HG03039 (cell line): ENCODE data around the gene LRBA.

Experiments
- ATAC-seq: cut with Tn5 transposase; IDR thresholded peaks from one replicate; pipeline ENCODE4 v1.9.1; 2021; ENCODE audit warnings: mild to moderate bottlenecking, moderate library complexity; ENCODE audit not compliant: unreplicated experiment

LRBA gene

DNA sequence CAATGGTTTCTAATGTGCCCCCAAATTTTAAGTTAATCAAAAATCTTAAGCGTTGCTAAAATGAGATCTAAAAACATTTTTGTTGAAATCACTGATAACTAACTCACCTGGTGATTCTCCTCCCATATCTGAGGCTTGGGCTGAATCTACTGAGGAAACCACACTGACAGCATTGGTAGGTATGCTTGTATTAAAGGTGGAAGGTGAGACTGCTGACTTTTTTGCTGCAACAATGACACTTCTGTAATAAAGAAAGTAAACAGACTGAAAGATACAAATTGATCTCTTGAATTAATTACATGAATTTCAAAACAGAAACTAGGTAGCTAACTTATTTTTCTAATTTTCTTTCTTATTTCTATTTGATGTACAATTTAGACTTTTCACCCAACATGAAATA, 198.1 kb downstream of the LRBA start:
- ATAC-seq: no peak

- ATAC-seq: no peak
These were observed 198.6 kb downstream of the LRBA start for GRCh38 chr4:150816491-150816890.

DNA sequence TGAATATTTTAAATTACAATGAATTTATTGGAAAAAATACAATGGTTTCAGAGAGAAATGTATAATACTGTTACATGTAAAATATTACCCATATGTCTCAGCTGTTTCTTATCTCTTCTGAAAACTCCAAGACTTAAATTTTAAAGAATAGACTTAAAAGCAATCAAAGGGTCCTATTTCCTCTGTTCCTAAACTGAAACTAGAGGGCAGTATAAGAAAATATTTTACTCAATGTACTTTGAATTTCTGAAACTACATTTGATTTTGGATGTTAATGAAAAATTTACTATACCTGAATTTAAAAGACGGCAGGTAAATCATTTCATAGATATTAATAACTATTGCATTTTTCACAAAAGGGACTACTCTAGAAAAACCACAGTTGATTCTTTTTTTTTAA, 200.2 kb downstream of the LRBA start:
- no peak for ATAC-seq

GRCh38 chr4:150805183-150806025, 209.7 kb downstream of the LRBA start:
- ATAC-seq: no peak

- ATAC-seq: no peak
These were observed 213.3 kb downstream of the LRBA start for GRCh38 chr4:150801833-150802232.

DNA sequence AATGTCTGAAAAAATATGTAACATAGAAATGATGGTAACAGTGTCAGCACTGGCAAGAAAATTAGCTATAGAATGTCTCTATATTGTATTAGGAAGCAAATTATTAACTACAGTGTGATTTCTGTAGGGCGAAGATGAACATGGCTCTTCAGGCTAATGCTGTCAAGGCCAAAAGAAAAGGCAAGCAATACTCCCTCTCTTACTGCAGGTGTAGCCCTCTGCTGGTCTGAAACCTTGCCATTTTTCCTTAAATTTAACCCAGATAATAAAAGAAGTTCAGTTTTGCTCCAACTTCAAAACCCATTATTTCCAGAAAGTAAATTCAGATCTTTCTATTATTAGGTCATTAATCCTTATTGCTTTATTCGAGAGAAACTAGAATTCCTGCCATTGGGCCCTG, 215.9 kb downstream of the LRBA start:
- ATAC-seq: no peak

DNA sequence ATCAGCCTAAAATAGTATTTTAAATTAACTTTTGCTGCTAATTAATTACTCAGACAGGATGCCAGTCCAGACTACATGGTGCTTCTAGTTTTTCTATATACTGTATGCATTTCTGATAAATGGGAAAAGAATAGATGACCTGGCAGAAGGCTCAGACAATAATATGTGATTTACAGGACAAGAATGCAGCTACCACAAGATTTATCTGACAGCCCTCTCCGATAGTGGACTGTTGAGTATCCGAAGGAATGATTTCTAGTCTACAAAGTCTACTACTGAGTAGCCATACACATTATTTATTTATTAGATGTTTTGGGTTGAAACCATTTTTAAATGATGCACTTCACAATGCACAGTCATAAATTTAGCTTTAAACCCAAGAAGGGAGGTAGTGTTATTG, 220.4 kb downstream of the LRBA start:
- ATAC-seq: no peak

DNA sequence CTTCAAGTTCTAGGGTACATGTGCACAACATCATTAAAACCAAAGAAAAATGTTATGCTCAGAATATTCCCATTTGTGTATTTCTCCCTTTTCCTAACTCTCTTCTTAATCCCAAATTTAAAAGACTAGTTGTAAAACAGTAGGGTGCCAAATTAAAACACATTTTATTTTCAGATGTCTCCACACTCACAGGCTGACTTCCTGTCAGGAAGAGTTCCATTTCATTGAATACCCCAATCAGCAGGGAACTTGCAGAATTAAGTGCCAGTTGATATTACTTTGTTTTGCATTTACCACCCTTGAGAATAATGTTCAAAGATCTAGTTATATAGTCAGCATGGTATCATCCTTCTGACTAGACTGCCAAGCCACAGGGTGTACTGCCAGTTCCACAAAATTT, 225.2 kb downstream of the LRBA start:
- no peak for ATAC-seq

- no peak for ATAC-seq
These were observed 230.1 kb downstream of the LRBA start for GRCh38 chr4:150784939-150785338.

GRCh38 chr4:150784305-150784704, 230.8 kb downstream of the LRBA start:
- ATAC-seq: no peak

DNA sequence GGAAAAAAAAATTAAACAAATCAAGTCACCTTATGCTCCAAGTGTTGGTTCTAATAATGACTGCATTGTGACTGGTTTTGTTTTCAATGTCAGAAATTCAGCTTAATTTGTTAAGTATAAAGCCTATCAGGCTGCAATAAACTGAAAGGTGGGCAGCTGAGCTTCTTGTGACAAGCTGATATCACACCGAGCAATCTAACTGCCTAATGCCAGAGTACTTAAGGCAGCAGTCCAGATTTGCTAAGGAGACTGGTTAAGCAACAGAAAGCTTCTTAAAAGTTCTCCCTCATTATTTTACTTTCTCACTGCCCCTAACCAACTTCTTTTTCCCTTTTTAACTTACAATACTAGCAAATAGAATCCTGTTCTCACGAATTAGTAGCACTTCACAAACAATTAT, 232.2 kb downstream of the LRBA start:
- no peak for ATAC-seq

- no peak for ATAC-seq
These were observed 232.8 kb downstream of the LRBA start for GRCh38 chr4:150782311-150782710.

GRCh38 chr4:150781191-150781590, 233.9 kb downstream of the LRBA start:
- no peak for ATAC-seq

GRCh38 chr4:150779707-150780106, 235.4 kb downstream of the LRBA start:
- ATAC-seq: no peak

GRCh38 chr4:150773729-150774449, 241.2 kb downstream of the LRBA start:
- ATAC-seq: no peak

DNA sequence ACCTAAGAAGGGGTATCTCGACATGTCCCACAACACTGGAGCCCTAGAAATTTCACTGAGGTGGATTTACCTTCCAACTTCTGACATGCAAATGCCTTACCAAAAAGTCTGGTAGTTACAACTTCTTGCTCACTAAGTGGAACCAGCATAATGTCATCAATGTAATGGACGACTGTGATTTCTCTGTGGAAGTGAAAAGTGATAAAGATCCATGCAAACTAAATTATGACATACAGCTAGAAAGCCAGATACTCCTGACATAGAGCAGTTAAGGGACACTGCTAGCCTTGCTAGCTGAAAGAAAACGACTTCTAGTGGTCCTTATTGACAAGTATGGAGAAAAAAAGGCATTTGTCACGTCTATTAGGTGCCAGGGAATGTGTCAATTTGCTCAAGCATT, 242.1 kb downstream of the LRBA start:
- no peak for ATAC-seq

DNA sequence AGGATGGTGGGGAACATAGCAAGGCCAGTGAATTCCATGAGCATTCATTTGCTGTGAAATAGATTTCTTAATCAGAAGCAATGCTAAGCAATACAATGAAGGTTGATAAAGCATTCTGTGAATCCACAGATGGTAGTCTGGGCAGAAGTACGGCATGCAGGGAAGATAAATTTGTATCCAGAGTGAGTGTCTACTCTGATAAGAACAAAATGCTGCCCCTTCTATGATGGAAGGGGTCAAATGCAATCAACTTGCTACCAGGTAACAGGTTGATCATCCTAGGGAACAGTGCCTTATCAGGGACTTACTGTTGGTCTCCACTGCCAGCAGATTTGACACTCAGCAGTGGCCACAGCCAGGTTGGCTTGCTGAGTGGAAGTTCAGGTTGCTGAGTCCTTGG, 243.7 kb downstream of the LRBA start:
- ATAC-seq: no peak

- ATAC-seq: no peak
These were observed 245.2 kb downstream of the LRBA start for GRCh38 chr4:150769845-150770244.

GRCh38 chr4:150769248-150769647, 245.8 kb downstream of the LRBA start:
- no peak for ATAC-seq

DNA sequence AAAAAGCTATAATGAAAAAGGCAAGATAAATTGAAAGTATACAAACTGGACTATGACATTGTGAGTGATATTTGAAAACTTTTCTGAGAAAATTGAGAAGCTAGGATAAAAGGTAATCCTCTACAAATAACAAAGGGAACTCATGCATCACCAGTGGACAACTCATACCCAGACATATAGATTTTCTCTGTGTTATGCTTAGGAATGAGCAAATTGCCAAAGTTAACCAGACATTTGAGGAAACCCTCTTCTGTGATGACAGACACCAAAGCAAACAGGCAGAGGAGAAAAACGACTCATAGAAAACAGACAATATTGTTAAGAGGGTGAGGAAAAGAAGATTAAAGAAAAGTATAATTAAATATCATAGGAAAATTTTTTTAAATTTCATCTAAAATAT, 246.6 kb downstream of the LRBA start:
- ATAC-seq: no peak

- ATAC-seq: no peak
These were observed 249.9 kb downstream of the LRBA start for GRCh38 chr4:150765216-150765615.

GRCh38 chr4:150751648-150752047, 263.4 kb downstream of the LRBA start:
- no peak for ATAC-seq
